HG02571 (cell line): ENCODE results near the gene FCRLB.
"Not testable (repeated sequence)": the region's sequence is repeated elsewhere in the genome, so short reads cannot be mapped to it uniquely, and the experiment has no call there.

Experiments used
- ATAC-seq: cut with Tn5 transposase; IDR thresholded peaks from one replicate; pipeline ENCODE4 v1.9.1; 2021; ENCODE audit warnings: mild to moderate bottlenecking, moderate library complexity; ENCODE audit not compliant: unreplicated experiment

The FCRLB gene

GRCh38 chr1:161739865-161740566 is 18.7 kb downstream of the FCRLB start:
- no peak for ATAC-seq

GRCh38 chr1:161740921-161741320 is 19.6 kb downstream of the FCRLB start:
- no peak for ATAC-seq

- no peak for ATAC-seq
These were observed 21.9 kb downstream of the FCRLB start for GRCh38 chr1:161743231-161743630.

GRCh38 chr1:161747801-161748200 is 26.5 kb downstream of the FCRLB start:
- no peak for ATAC-seq

- ATAC-seq: peak; percentile 97
These were observed 28.4 kb downstream of the FCRLB start, which contains the start of gene DUSP12 for GRCh38 chr1:161749509-161750407. Gene DUSP12, plus strand, starts transcription at chr1:161749786. Its CDS starts 16 bp downstream, at chr1:161749802.

- no peak for ATAC-seq
These were observed 42.3 kb downstream of the FCRLB start for GRCh38 chr1:161763522-161764098.

- peak; percentile 62 for ATAC-seq
These were observed 45.0 kb downstream of the FCRLB start, which contains the start of gene ATF6 for GRCh38 chr1:161766102-161766981. Gene ATF6, plus strand, starts transcription at chr1:161766320. Its CDS starts 41 bp downstream, at chr1:161766361.

GRCh38 chr1:161768461-161768860 is 47.1 kb downstream of the FCRLB start:
- ATAC-seq: no peak

- no peak for ATAC-seq
These were observed 47.8 kb downstream of the FCRLB start for GRCh38 chr1:161768986-161769672.

GRCh38 chr1:161769673-161770045 is 48.3 kb downstream of the FCRLB start:
- not testable (repeated sequence) for ATAC-seq

GRCh38 chr1:161770250-161770649 is 48.9 kb downstream of the FCRLB start:
- ATAC-seq: no peak

- ATAC-seq: no peak
These were observed 49.8 kb downstream of the FCRLB start for GRCh38 chr1:161771161-161771560.

GRCh38 chr1:161771973-161772372 is 50.6 kb downstream of the FCRLB start:
- no peak for ATAC-seq

GRCh38 chr1:161772397-161772796 is 51.1 kb downstream of the FCRLB start:
- no peak for ATAC-seq

GRCh38 chr1:161773791-161774190 is 52.4 kb downstream of the FCRLB start:
- no peak for ATAC-seq

GRCh38 chr1:161777261-161777660 is 55.9 kb downstream of the FCRLB start:
- no peak for ATAC-seq
